GM12878 (cell line): ENCODE measurements around the gene TNIP2. TPM values are rescaled to one million over a fixed set of nuclear protein-coding genes. Genes with fewer than 3 reads are reported as not detected.

ENCODE experiments used
- ATAC-seq: fragments of 200-7000 bp; cut with Tn5 transposase; 3 replicates; pipeline ENCODE4 v1.9.1; 2020; ENCODE audit warnings: mild to moderate bottlenecking, moderate library complexity
- BruUV-seq: library from RNA; stranded (reverse); fragments of 400-500 nt; replicated peaks from 2 replicates; lab custom pipeline; 2021; lab: Mats Ljungman, UMichigan
- CTCF ChIA-PET: fragments of 300-600 bp; sonication (Branson Sonifier 250); formaldehyde crosslinking; extraction: SDS; loops from one replicate; lab custom pipeline; 2021; ENCODE audit warnings: inconsistent platforms; lab: Yijun Ruan, JAX
- POLR2A ChIA-PET: fragments of 350-600 bp; formaldehyde crosslinking; extraction: SDS; loops from one replicate; lab custom pipeline; 2021; ENCODE audit warnings: inconsistent platforms; lab: Charles Lee
- RAD21 ChIA-PET: fragments of 300-600 bp; sonication (Branson Sonifier 250); formaldehyde crosslinking; loops from one replicate; lab custom pipeline; 2023; ENCODE audit warnings: antibody characterized with exemption; ENCODE audit not compliant: unreplicated experiment; lab: Charles Lee
- SMC1A ChIA-PET: fragments of 300-600 bp; sonication (Branson Sonifier 250); formaldehyde crosslinking; loops from one replicate; lab custom pipeline; 2023; ENCODE audit not compliant: unreplicated experiment, uncharacterized antibody; lab: Charles Lee
- DNase-seq: peaks from one replicate; pipeline ENCODE4 v3.0.0-alpha.2; 2011; ENCODE audit warnings: low read depth, low spot score
- FAIRE-seq: peaks from 3 replicates; lab custom pipeline; 2011; peaks lifted over from hg19 to GRCh38; lab: Jason Lieb, UNC
- H2AFZ ChIP-seq: 2 replicates; pipeline ENCODE4 v1.6.0; 2011; ENCODE audit warnings: low read depth, low read length, control low read depth; ENCODE audit not compliant: control insufficient read depth
- H3K27ac ChIP-seq: 2 replicates; pipeline ENCODE4 v1.5.1; 2011; ENCODE audit warnings: control low read depth; ENCODE audit not compliant: control insufficient read depth, insufficient read depth
- H3K27me3 ChIP-seq, 2 experiments: replicated peaks in 1 of 2; 2 replicates each; pipeline versions ENCODE4 v1.6.0 to v1.6.1; 2011; ENCODE audit warnings: low read length in 1 of 2; ENCODE audit not compliant: control insufficient read depth in 2 of 2, insufficient read depth in 2 of 2
- H3K36me3 ChIP-seq, 2 experiments: 2 replicates each; pipeline ENCODE4 v1.5.1; 2011; ENCODE audit warnings: low read length in 1 of 2; ENCODE audit not compliant: control insufficient read depth in 2 of 2, insufficient read depth in 2 of 2
- H3K4me1 ChIP-seq: 2 replicates; pipeline ENCODE4 v1.6.1; 2011; ENCODE audit warnings: mild to moderate bottlenecking, low read length, moderate library complexity, mixed read lengths; ENCODE audit not compliant: control insufficient read depth, insufficient read depth
- H3K4me2 ChIP-seq: 2 replicates; pipeline ENCODE4 v1.6.0; 2011; ENCODE audit warnings: control low read depth; ENCODE audit not compliant: control insufficient read depth, insufficient read depth
- H3K4me3 ChIP-seq: fragments of 200-600 bp; sonication (generic); 2 replicates; pipeline ENCODE4 v1.5.1; 2016
- H3K79me2 ChIP-seq: 2 replicates; pipeline ENCODE4 v1.6.0; 2011; ENCODE audit warnings: low read length; ENCODE audit not compliant: control insufficient read depth, insufficient read depth
- H3K9ac ChIP-seq: 2 replicates; pipeline ENCODE4 v1.8.0; 2011; ENCODE audit warnings: low read length, control low read depth, mixed read lengths; ENCODE audit not compliant: control insufficient read depth, insufficient read depth
- H3K9me3 ChIP-seq: replicated peaks from 3 replicates; pipeline ENCODE4 v1.5.1; 2011; ENCODE audit warnings: mild to moderate bottlenecking, low read length; ENCODE audit not compliant: control insufficient read depth, insufficient read depth
- H4K20me1 ChIP-seq: 2 replicates; pipeline ENCODE4 v1.6.0; 2011; ENCODE audit not compliant: control insufficient read depth, insufficient read depth
- BMI1 ChIP-seq: fragments of 450-650 bp; IDR thresholded peaks from 2 replicates; pipeline ENCODE4 v1.6.1; 2016; ENCODE audit warnings: mild to moderate bottlenecking, moderate library complexity, borderline replicate concordance
- CEBPB ChIP-seq, 2 experiments: fragments of 150-350 bp in 1 of 2; IDR thresholded peaks; 2 replicates each; pipeline ENCODE4 v1.6.1; 2012 to 2014; ENCODE audit warnings: low read depth in 2 of 2, low read length in 2 of 2, borderline replicate concordance in 1 of 2, inconsistent platforms in 1 of 2
- CHD4 ChIP-seq: fragments of 200-600 bp; sonication (generic); IDR thresholded peaks from 2 replicates; pipeline ENCODE4 v1.6.1; 2016; ENCODE audit warnings: mild to moderate bottlenecking
- CREB1 ChIP-seq: IDR thresholded peaks from 2 replicates; pipeline ENCODE4 v1.6.1; 2012; ENCODE audit warnings: low read depth, mild to moderate bottlenecking, inconsistent platforms
- IKZF2 ChIP-seq, 2 experiments: fragments of 450-650 bp; IDR thresholded peaks; 2 replicates each; pipeline ENCODE4 v1.6.1; 2017; ENCODE audit warnings: mild to moderate bottlenecking in 2 of 2, moderate library complexity in 2 of 2
- NR2C2 ChIP-seq: IDR thresholded peaks from 2 replicates; pipeline ENCODE4 v1.6.1; 2011; ENCODE audit warnings: borderline replicate concordance, low read depth; ENCODE audit not compliant: control insufficient read depth, insufficient read length
- RELA ChIP-seq: fragments of 450-650 bp; IDR thresholded peaks from 2 replicates; pipeline ENCODE4 v1.8.0; 2014; ENCODE audit warnings: borderline replicate concordance; ENCODE audit not compliant: partially characterized antibody
- SPI1 ChIP-seq: IDR thresholded peaks from 2 replicates; pipeline ENCODE4 v1.6.1; 2011; ENCODE audit warnings: low read depth, mild to moderate bottlenecking, low read length, moderate library complexity, borderline replicate concordance; ENCODE audit not compliant: insufficient read depth
- SRF ChIP-seq, 2 experiments: IDR thresholded peaks; 2 replicates each; pipeline ENCODE4 v1.6.1; 2011; ENCODE audit warnings: low read depth in 2 of 2, low read length in 2 of 2, mild to moderate bottlenecking in 1 of 2, moderate library complexity in 1 of 2
- TBL1XR1 ChIP-seq: IDR thresholded peaks from 2 replicates; pipeline ENCODE4 v1.6.1; 2012; ENCODE audit warnings: low read depth, low read length, improper control_type of control experiment
- ZBED1 ChIP-seq: IDR thresholded peaks from 2 replicates; pipeline ENCODE4 v1.6.1; 2016; ENCODE audit warnings: borderline replicate concordance
- WGBS: methylation state at CpG from one replicate; pipeline ENCODE4 v1.1.6; 2016; ENCODE audit warnings: low lambda C conversion rate; ENCODE audit not compliant: insufficient replicate concordance, insufficient coverage; ENCODE audit errors: missing lambda C conversion rate; 5-methylcytosine and 5-hydroxymethylcytosine counted together
- in situ Hi-C: fragments of 300-500 bp; cut with MboI; formaldehyde crosslinking; loops from 9 replicates; pipeline ENCODE4 v1.14.3; 2018; ENCODE audit warnings: mixed read lengths
- intact Hi-C: fragments of 100-400 bp; cut with micrococcal nuclease; formaldehyde crosslinking; loops from one replicate; pipeline ENCODE4 v1.14.2; 2022; ENCODE audit not compliant: unreplicated experiment
- polyA plus RNA-seq, 11 experiments: library from polyadenylated mRNA; depleted of rRNA in 4 of 11; unstranded in 6 of 11; stranded (reverse) in 5 of 11; fragments of >200 nt; fragmentation: Nextera tagmentation in 4 of 11; fragmentation: Illumina TruSeq in 1 of 11; extraction: Ambion mirVana in 4 of 11; extraction: Trizol in 1 of 11; gene quantifications; 1 replicate in 1 of 11; 2 replicates in 10 of 11; pipeline versions ENCODE4 v1.2.1 to v1.2.3, GENCODE V29; 2011 to 2016; ENCODE audit warnings: inconsistent platforms in 2 of 11, missing spikeins in 2 of 11, low read depth in 1 of 11
- total RNA-seq, 4 experiments: library from RNA; depleted of rRNA in 3 of 4; stranded (reverse); fragments of >200 nt in 3 of 4; fragmentation: Illumina TruSeq in 1 of 4; extraction: Trizol in 1 of 4; gene quantifications; 2 replicates each; pipeline versions ENCODE4 v1.2.1 to v1.2.3, GENCODE V29; 2013 to 2021
- TF ChIP-seq, protein P1 (sequence below): fragments of 450-650 bp; IDR thresholded peaks from 2 replicates; pipeline ENCODE4 v1.6.1; 2018; ENCODE audit warnings: borderline replicate concordance, mild to moderate bottlenecking; ENCODE audit not compliant: partially characterized antibody

The TNIP2 gene
- total and polyA plus RNA-seq, 10 of the 15 experiments (the other 5 are each of a cell fraction or from before 2014, with no cell fraction given): 1.4 to 64.9 (median 45.5) TPM

GRCh38 chr4:2802618-2803531 is 46.7 kb upstream of the TNIP2 start:
- TF ChIP-seq NR2C2: no peak
- no peak for TF ChIP-seq RELA
- TF ChIP-seq ZBED1: no peak
- TF ChIP-seq CHD4: no peak
- TF ChIP-seq BMI1: no peak
- no peak for TF ChIP-seq IKZF2 (IDR thresholded peaks at IDR 0.05)
- TF ChIP-seq TBL1XR1: no peak
- TF ChIP-seq CEBPB (IDR thresholded peaks at IDR 0.05; ENCODE audit: borderline replicate concordance in 1 of 2, low read depth in 2 of 2, low read length in 2 of 2): no peak
- TF ChIP-seq CREB1: no peak
- TF ChIP-seq, protein P1, sequence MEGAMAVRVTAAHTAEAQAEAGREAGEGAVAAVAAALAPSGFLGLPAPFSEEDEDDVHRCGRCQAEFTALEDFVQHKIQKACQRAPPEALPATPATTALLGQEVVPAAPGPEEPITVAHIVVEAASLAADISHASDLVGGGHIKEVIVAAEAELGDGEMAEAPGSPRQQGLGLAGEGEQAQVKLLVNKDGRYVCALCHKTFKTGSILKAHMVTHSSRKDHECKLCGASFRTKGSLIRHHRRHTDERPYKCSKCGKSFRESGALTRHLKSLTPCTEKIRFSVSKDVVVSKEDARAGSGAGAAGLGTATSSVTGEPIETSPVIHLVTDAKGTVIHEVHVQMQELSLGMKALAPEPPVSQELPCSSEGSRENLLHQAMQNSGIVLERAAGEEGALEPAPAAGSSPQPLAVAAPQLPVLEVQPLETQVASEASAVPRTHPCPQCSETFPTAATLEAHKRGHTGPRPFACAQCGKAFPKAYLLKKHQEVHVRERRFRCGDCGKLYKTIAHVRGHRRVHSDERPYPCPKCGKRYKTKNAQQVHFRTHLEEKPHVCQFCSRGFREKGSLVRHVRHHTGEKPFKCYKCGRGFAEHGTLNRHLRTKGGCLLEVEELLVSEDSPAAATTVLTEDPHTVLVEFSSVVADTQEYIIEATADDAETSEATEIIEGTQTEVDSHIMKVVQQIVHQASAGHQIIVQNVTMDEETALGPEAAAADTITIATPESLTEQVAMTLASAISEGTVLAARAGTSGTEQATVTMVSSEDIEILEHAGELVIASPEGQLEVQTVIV: no peak
- TF ChIP-seq SPI1: no peak
- no peak for TF ChIP-seq SRF (IDR thresholded peaks at IDR 0.05; ENCODE audit: low read depth in 2 of 2, low read length in 2 of 2)
- no peak overlapping the region for H2AFZ ChIP-seq
- in situ Hi-C loops: no loop called here
- no peak overlapping the region for H3K27ac ChIP-seq
- no peaks in the 10 kb centered on the region for H4K20me1 ChIP-seq
- H3K4me1 ChIP-seq: peaks cover 65% of the 10 kb centered on the region
- ATAC-seq: no peak
- 93% methylated on average over 27 of the region's 27 CpGs for WGBS
- H3K79me2 ChIP-seq: peaks cover 41% of the 10 kb centered on the region
- SMC1A ChIA-PET: interaction anchor here (1.0 to 6.2 kb wide), 4 partner anchors 9 to 57 kb away, joined by 3 to 49 read pairs (median 4); no protein-coding TSS in a partner anchor
- no peak overlapping the region for H3K4me3 ChIP-seq
- no peaks in the 10 kb centered on the region for H3K9me3 ChIP-seq
- no peaks in the 10 kb centered on the region for H3K27me3 ChIP-seq
- H3K9ac ChIP-seq: no peak overlapping the region
- POLR2A ChIA-PET: interaction anchor here (0.9 to 6.7 kb wide), 4 partner anchors 9 to 24 kb away, joined by 3 to 57 read pairs (median 10); no protein-coding TSS in a partner anchor
- H3K36me3 ChIP-seq: no peaks in the 10 kb centered on the region; a peak in 2 of 4 replicates
- CTCF ChIA-PET: interaction anchor here (1.4 to 1.5 kb wide), 2 partner anchors 16 to 17 kb away, joined by 3 read pairs; no protein-coding TSS in a partner anchor
- RAD21 ChIA-PET: interaction anchor here (1.5 kb wide), 1 partner anchor 15 kb away, joined by 3 read pairs; no protein-coding TSS in a partner anchor
- H3K4me2 ChIP-seq: no peak overlapping the region; the same call in 1 of the 2 replicates
- intact Hi-C loops: no loop called here
- no peak for FAIRE-seq
- no TSS peak for BruUV-seq
- DNase-seq: no peak
